Endothelial cell of umbilical vein (primary cell): ENCODE results near the gene CDH2. TPM values are rescaled to one million over a fixed set of nuclear protein-coding genes. Genes with fewer than 3 reads are reported as not detected.
A peak's percentile ranks its signal among the peaks of the same experiment; 100 is the strongest.

Experiments used
- BruUV-seq: library from RNA; stranded (reverse); fragments of 400-500 nt; replicated peaks from 2 replicates; lab custom pipeline; 2021; lab: Mats Ljungman, UMichigan
- CTCF ChIA-PET: fragments of 300-600, 350-600 bp; sonication (Branson Sonifier 250); formaldehyde crosslinking; loops from one replicate; lab custom pipeline; 2021; ENCODE audit warnings: antibody characterized with exemption, inconsistent platforms; lab: Charles Lee
- POLR2A ChIA-PET: fragments of 300-600, 350-600 bp; sonication (Branson Sonifier 250); formaldehyde crosslinking; loops from one replicate; lab custom pipeline; 2021; ENCODE audit warnings: antibody characterized with exemption, inconsistent platforms; lab: Charles Lee
- DNase-seq: peaks from one replicate; pipeline ENCODE4 v3.0.0-alpha.2; 2011; ENCODE audit warnings: low read depth, low spot score
- FAIRE-seq: peaks from 2 replicates; lab custom pipeline; 2011; peaks lifted over from hg19 to GRCh38; lab: Jason Lieb, UNC
- H2AFZ ChIP-seq: 2 replicates; pipeline ENCODE4 v1.6.0; 2012; ENCODE audit warnings: low read depth, low read length, control low read depth, inconsistent platforms
- H3K27ac ChIP-seq: 2 replicates; pipeline ENCODE4 v1.5.1; 2011; ENCODE audit warnings: low read depth, mild to moderate bottlenecking, control low read depth, low read length, moderate library complexity; ENCODE audit not compliant: insufficient read depth
- H3K27me3 ChIP-seq, 2 experiments: 2 replicates each; pipeline versions ENCODE4 v1.6.0 to v1.6.1; 2011; ENCODE audit warnings: low read length in 2 of 2, mixed read lengths in 1 of 2; ENCODE audit not compliant: control insufficient read depth in 2 of 2, insufficient read depth in 2 of 2
- H3K36me3 ChIP-seq, 2 experiments: 2 replicates in 1 of 2; 3 replicates in 1 of 2; pipeline ENCODE4 v1.5.1; 2011; ENCODE audit warnings: low read length in 2 of 2, mild to moderate bottlenecking in 1 of 2, moderate library complexity in 1 of 2; ENCODE audit not compliant: control insufficient read depth in 2 of 2, insufficient read depth in 2 of 2; ENCODE audit errors: extremely low read depth in 1 of 2
- H3K4me1 ChIP-seq: 3 replicates; pipeline ENCODE4 v1.5.1; 2011; ENCODE audit warnings: mild to moderate bottlenecking, low read length; ENCODE audit not compliant: control insufficient read depth, insufficient read depth; ENCODE audit errors: extremely low read depth
- H3K4me2 ChIP-seq: 2 replicates; pipeline ENCODE4 v1.6.1; 2011; ENCODE audit warnings: low read length, control low read depth, mixed read lengths; ENCODE audit not compliant: insufficient read depth
- H3K4me3 ChIP-seq, 3 experiments: fragments of 200-600 bp in 1 of 3; sonication (generic), shearing (Covaris generic) in 1 of 3; replicated peaks in 1 of 3; 2 replicates each; pipeline ENCODE4 v1.5.1; 2011 to 2016; ENCODE audit warnings: control low read depth in 3 of 3, low read length in 3 of 3, mild to moderate bottlenecking in 2 of 3, inconsistent platforms in 1 of 3, low read depth in 1 of 3, moderate library complexity in 1 of 3; ENCODE audit not compliant: insufficient read depth in 1 of 3
- H3K79me2 ChIP-seq: 2 replicates; pipeline ENCODE4 v1.6.0; 2012; ENCODE audit warnings: low read length, inconsistent platforms; ENCODE audit not compliant: control insufficient read depth, insufficient read depth
- H3K9ac ChIP-seq: replicated peaks from 2 replicates; pipeline ENCODE3; 2011; ENCODE audit warnings: low read length, control low read depth; ENCODE audit not compliant: insufficient read depth; ENCODE audit errors: extremely low read depth
- H3K9me1 ChIP-seq: replicated peaks from 3 replicates; pipeline ENCODE4 v1.6.0; 2011; ENCODE audit warnings: mild to moderate bottlenecking, low read length; ENCODE audit not compliant: control insufficient read depth, insufficient read depth; ENCODE audit errors: extremely low read depth
- H3K9me3 ChIP-seq: replicated peaks from 2 replicates; pipeline ENCODE4 v1.5.1; 2012; ENCODE audit warnings: low read length, inconsistent platforms; ENCODE audit not compliant: control insufficient read depth, insufficient read depth
- H4K20me1 ChIP-seq: replicated peaks from 2 replicates; pipeline ENCODE3; 2011; ENCODE audit warnings: mild to moderate bottlenecking, low read length; ENCODE audit not compliant: control insufficient read depth, insufficient read depth; ENCODE audit errors: extremely low read depth
- EZH2 ChIP-seq: IDR thresholded peaks from 2 replicates; pipeline ENCODE4 v1.6.1; 2012; ENCODE audit warnings: borderline replicate concordance, low read depth, mild to moderate bottlenecking, moderate library complexity, low read length, inconsistent platforms; ENCODE audit not compliant: severe bottlenecking
- FOS ChIP-seq: IDR thresholded peaks from 2 replicates; pipeline ENCODE4 v1.6.1; 2011; ENCODE audit warnings: mild to moderate bottlenecking, low read length, moderate library complexity, borderline replicate concordance; ENCODE audit not compliant: insufficient read depth
- GATA2 ChIP-seq: IDR thresholded peaks from 2 replicates; pipeline ENCODE4 v1.7.0; 2011; ENCODE audit warnings: low read depth, mild to moderate bottlenecking, moderate library complexity, mixed read lengths, low read length; ENCODE audit not compliant: insufficient read length, insufficient read depth
- JUN ChIP-seq: IDR thresholded peaks from 2 replicates; pipeline ENCODE4 v1.6.1; 2011; ENCODE audit warnings: borderline replicate concordance, low read depth; ENCODE audit not compliant: insufficient read length, insufficient read depth
- MYC ChIP-seq: IDR thresholded peaks from one replicate; pipeline ENCODE4 v1.6.1; 2011; ENCODE audit warnings: mild to moderate bottlenecking, low read depth, low read length
- POLR2A ChIP-seq: IDR thresholded peaks from 2 replicates; pipeline ENCODE4 v1.6.1; 2012; ENCODE audit warnings: low read depth, mild to moderate bottlenecking, control low read depth, low read length
- POLR2AphosphoS5 ChIP-seq: IDR thresholded peaks from 2 replicates; pipeline ENCODE4 v1.6.1; 2012; ENCODE audit warnings: low read depth, mild to moderate bottlenecking, control low read depth, low read length, moderate library complexity; ENCODE audit not compliant: insufficient read depth
- dilution Hi-C: fragments of 300-500 bp; cut with MboI; formaldehyde crosslinking; loops from one replicate; pipeline ENCODE4 v1.15.0; 2019; ENCODE audit warnings: low sequenced_read_pairs; ENCODE audit not compliant: extremely low pct_ligation_motif_present
- intact Hi-C: fragments of 100-400 bp; cut with micrococcal nuclease; formaldehyde crosslinking; loops from one replicate; pipeline ENCODE4 v1.10.0; 2022
- polyA plus RNA-seq, 4 experiments: library from polyadenylated mRNA; depleted of rRNA in 3 of 4; stranded (reverse) in 3 of 4; unstranded in 1 of 4; fragments of >200 nt; gene quantifications; 2 replicates each; pipeline versions ENCODE4 v1.2.1 to v1.2.3, GENCODE V29; 2011 to 2012; ENCODE audit warnings: missing spikeins in 1 of 4
- total RNA-seq: library from RNA; stranded (reverse); gene quantifications from 2 replicates; pipeline ENCODE4 v1.2.3, GENCODE V29; 2021
- TF ChIP-seq, protein P1 (sequence below): IDR thresholded peaks from 2 replicates; pipeline ENCODE4 v1.6.1; 2011; ENCODE audit not compliant: insufficient read depth, insufficient read length
- TF ChIP-seq, protein P2 (sequence below), 2 donors: IDR thresholded peaks; 1 replicate in 1 of 2; 2 replicates in 1 of 2; pipeline ENCODE4 v1.5.1; 2011; ENCODE audit warnings: low read length in 2 of 2, mild to moderate bottlenecking in 2 of 2, moderate library complexity in 2 of 2, control low read depth in 1 of 2, inconsistent platforms in 1 of 2, low read depth in 1 of 2; ENCODE audit not compliant: insufficient read depth in 1 of 2; ENCODE audit errors: extremely low read depth in 1 of 2

The CDH2 gene
- total and polyA plus RNA-seq, 2 donors (not counting 3 experiments of a cell fraction or from before 2014, with no cell fraction given): 37.6 to 59.5 TPM

DNA sequence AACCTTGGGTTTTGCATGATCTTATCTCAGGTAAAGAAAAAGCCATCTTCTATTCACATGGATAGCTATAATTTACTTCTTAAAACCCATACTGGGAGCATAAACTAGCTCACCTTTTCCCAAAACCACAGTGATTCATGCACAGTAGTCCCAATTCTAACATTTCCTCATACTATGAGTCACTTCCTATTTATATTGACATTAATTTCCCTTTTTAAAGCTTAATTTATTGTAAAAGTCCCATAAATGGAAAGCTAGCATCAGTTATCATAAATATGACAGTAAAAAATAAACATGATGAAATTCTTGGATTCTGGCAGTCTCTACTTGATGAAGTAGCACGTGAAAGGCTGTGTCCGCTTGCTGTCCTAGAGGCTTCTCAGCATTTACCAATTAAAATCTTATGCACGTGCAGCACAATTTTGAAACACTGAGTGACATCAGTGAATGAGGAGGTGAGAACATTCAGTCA is 180.1 kb downstream of the CDH2 start:
- BruUV-seq: no TSS peak
- H3K9me3 ChIP-seq: no peaks in the 10 kb centered on the region
- dilution Hi-C loops: no loop called here
- FAIRE-seq (peak; percentile 81), DNase-seq (peak; percentile 63)
- H3K27me3 ChIP-seq: no peaks in the 10 kb centered on the region
- POLR2A ChIA-PET: no interaction called here
- H2AFZ ChIP-seq: no peak overlapping the region
- H3K79me2 ChIP-seq: no peaks in the 10 kb centered on the region
- peaks cover 15% of the 10 kb centered on the region for H3K4me1 ChIP-seq
- H3K4me3 ChIP-seq: no peak overlapping the region
- H3K9me1 ChIP-seq: no peaks in the 10 kb centered on the region
- intact Hi-C loops: no loop called here
- H3K27ac ChIP-seq: no peak overlapping the region
- CTCF ChIA-PET: interaction anchor here (1.1 kb wide), 2 partner anchors 10 to 17 kb away, joined by 3 read pairs; no protein-coding TSS in a partner anchor
- peak overlapping the region; percentile 32 for H3K4me2 ChIP-seq
- H3K36me3 ChIP-seq: peaks cover 2% of the 10 kb centered on the region in 2 experiments
- TF ChIP-seq GATA2: no peak
- TF ChIP-seq, protein P1, sequence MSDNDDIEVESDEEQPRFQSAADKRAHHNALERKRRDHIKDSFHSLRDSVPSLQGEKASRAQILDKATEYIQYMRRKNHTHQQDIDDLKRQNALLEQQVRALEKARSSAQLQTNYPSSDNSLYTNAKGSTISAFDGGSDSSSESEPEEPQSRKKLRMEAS: no peak
- no peak for TF ChIP-seq POLR2AphosphoS5
- TF ChIP-seq FOS: peak; percentile 89
- no peak for TF ChIP-seq MYC
- TF ChIP-seq, protein P2, sequence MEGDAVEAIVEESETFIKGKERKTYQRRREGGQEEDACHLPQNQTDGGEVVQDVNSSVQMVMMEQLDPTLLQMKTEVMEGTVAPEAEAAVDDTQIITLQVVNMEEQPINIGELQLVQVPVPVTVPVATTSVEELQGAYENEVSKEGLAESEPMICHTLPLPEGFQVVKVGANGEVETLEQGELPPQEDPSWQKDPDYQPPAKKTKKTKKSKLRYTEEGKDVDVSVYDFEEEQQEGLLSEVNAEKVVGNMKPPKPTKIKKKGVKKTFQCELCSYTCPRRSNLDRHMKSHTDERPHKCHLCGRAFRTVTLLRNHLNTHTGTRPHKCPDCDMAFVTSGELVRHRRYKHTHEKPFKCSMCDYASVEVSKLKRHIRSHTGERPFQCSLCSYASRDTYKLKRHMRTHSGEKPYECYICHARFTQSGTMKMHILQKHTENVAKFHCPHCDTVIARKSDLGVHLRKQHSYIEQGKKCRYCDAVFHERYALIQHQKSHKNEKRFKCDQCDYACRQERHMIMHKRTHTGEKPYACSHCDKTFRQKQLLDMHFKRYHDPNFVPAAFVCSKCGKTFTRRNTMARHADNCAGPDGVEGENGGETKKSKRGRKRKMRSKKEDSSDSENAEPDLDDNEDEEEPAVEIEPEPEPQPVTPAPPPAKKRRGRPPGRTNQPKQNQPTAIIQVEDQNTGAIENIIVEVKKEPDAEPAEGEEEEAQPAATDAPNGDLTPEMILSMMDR (IDR thresholded peaks at IDR 0.05; ENCODE audit: extremely low read depth in 1 of 2, insufficient read depth in 1 of 2, low read depth in 1 of 2, low read length in 2 of 2): no peak
- TF ChIP-seq EZH2: no peak
- TF ChIP-seq POLR2A: no peak
- peak; percentile 79 for TF ChIP-seq JUN
- H3K9ac ChIP-seq: no peak overlapping the region
- H4K20me1 ChIP-seq: no peaks in the 10 kb centered on the region
